ENCODE data around the gene POFUT2.

The POFUT2 gene

DNA sequence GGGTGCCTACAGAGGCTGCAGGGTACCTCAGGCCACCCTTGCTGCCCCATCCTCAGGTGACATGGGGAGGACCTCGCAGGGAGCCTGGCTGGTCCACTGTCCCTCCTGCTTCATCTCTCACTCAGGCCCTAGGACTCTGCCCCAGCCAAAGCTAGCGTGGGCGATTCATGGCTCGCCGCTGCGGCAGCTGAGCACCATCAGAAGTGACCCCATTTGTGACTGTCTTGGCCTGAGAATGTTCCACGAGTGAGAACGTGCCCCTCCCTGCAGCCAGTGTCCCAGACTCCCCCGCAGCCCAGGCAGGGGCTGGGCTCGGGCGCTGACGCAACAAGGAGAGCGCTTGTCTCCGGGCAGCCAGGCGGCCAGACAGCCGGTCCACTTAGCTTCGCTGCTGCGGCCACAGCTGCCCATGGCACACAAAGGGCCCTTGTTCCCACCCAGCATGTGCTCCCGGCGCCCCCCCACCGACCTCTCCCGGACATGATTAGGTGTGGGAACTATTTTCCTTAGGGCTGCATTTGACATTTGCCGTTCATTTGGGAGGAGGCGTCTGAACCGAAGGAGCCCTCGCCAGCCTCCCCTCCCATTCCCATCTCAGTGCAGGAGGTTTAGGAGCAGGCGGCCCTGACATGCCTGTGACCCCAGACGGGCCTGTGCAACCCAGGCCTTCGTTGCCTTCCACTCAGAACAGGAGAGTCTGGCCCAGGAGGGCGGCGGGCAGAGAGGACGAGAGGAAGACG is 19.3 kb upstream of the POFUT2 start:
- TF ChIP-seq EP300 (IDR thresholded peaks at IDR 0.05; ENCODE audit: borderline replicate concordance) (peak; percentile 86), CREB1 (IDR thresholded peaks at IDR 0.05; ENCODE audit: low read depth) (no peak), CEBPB (IDR thresholded peaks at IDR 0.05) (peak; percentile 77; the same call in 1 of the 2 replicates), NFIC (IDR thresholded peaks at IDR 0.05) (peak; percentile 34; the same call in 1 of the 2 replicates), EGR1 (IDR thresholded peaks at IDR 0.05) (peak; percentile 66; the same call in 1 of the 2 replicates), FOXM1 (IDR thresholded peaks at IDR 0.05; ENCODE audit: borderline replicate concordance, low read depth) (peak; percentile 51; the same call in 1 of the 2 replicates), RAD21 (IDR thresholded peaks at IDR 0.05; ENCODE audit: low read depth) (no peak), TAF1 (IDR thresholded peaks at IDR 0.05; ENCODE audit: low read depth) (no peak), TCF12 (IDR thresholded peaks at IDR 0.05; ENCODE audit: low read depth) (peak; percentile 95), YY1 (IDR thresholded peaks at IDR 0.05; ENCODE audit: low read depth) (0 out of 2 replicates have a peak, but pooled peaks have one; percentile 33)
- TF ChIP-seq, protein P1, sequence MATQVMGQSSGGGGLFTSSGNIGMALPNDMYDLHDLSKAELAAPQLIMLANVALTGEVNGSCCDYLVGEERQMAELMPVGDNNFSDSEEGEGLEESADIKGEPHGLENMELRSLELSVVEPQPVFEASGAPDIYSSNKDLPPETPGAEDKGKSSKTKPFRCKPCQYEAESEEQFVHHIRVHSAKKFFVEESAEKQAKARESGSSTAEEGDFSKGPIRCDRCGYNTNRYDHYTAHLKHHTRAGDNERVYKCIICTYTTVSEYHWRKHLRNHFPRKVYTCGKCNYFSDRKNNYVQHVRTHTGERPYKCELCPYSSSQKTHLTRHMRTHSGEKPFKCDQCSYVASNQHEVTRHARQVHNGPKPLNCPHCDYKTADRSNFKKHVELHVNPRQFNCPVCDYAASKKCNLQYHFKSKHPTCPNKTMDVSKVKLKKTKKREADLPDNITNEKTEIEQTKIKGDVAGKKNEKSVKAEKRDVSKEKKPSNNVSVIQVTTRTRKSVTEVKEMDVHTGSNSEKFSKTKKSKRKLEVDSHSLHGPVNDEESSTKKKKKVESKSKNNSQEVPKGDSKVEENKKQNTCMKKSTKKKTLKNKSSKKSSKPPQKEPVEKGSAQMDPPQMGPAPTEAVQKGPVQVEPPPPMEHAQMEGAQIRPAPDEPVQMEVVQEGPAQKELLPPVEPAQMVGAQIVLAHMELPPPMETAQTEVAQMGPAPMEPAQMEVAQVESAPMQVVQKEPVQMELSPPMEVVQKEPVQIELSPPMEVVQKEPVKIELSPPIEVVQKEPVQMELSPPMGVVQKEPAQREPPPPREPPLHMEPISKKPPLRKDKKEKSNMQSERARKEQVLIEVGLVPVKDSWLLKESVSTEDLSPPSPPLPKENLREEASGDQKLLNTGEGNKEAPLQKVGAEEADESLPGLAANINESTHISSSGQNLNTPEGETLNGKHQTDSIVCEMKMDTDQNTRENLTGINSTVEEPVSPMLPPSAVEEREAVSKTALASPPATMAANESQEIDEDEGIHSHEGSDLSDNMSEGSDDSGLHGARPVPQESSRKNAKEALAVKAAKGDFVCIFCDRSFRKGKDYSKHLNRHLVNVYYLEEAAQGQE (IDR thresholded peaks at IDR 0.05; ENCODE audit: low read depth), result no peak
- TF ChIP-seq, protein P2, sequence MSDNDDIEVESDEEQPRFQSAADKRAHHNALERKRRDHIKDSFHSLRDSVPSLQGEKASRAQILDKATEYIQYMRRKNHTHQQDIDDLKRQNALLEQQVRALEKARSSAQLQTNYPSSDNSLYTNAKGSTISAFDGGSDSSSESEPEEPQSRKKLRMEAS (IDR thresholded peaks at IDR 0.05), result peak; percentile 83

DNA sequence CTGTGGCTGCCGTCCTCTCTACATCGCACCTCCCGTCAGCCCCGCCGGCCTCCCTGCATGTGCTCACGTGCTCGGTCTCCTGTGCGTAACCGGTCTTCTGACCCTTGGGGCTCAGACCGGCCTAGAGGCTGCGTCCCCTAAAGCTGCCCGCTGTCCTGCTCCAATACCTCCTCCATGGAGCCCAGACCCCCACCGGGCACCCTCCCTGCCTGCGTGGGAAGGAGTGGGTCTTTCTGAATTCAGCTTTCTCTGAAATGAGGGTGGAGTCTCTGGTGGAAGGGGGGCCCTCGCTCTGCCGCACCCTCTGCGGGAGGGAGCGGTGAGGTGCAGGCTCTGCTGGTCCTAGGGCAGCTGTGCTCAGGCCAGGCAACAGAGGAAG is 18.7 kb upstream of the POFUT2 start:
- TF ChIP-seq CREB1 (IDR thresholded peaks at IDR 0.05; ENCODE audit: low read depth) (no peak), NFIC (IDR thresholded peaks at IDR 0.05) (no peak), RAD21 (IDR thresholded peaks at IDR 0.05; ENCODE audit: low read depth) (no peak), FOXM1 (IDR thresholded peaks at IDR 0.05; ENCODE audit: borderline replicate concordance, low read depth) (no peak)

DNA sequence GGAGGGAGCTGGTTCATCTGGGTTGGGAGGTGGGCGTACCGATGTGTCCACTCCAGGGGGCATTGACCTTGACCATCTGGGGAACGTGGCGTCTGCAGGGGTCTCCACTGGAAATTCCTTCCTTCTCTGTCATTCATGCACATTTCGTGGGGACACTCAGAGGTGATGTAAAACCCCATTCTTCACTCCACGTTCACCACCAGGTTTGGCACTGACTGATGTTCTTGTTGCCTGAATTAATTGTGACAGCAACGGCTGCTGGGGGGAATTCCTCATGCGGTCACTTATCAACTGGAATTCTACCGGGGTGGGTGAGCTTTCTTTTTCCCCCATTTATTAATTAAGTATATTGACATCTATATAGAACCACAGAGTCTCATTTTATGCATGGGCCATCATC is 18.1 kb upstream of the POFUT2 start:
- TF ChIP-seq NFIC (IDR thresholded peaks at IDR 0.05) (no peak), EGR1 (IDR thresholded peaks at IDR 0.05) (no peak), TAF1 (IDR thresholded peaks at IDR 0.05; ENCODE audit: low read depth) (no peak), YY1 (IDR thresholded peaks at IDR 0.05; ENCODE audit: low read depth) (no peak)

DNA sequence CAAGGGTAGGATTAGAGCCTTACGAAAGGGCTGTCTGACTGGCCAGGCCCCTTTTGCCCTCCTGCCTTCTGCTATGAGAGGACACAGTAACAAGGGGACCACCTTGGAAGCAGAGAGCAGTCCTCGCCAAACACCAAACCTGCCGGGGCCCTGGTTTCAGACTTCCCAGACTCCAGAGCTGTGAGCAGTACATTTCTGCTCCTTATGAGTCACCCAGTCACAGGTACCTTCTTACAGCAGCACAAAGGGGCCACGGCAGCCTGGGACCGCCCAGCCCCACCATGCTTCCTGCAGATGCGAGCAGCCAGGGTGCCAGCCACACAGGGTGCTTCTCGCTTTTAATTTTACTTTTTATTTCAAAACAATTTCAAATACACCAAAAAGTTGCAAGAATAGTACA is 17.2 kb upstream of the POFUT2 start:
- TF ChIP-seq CEBPB (IDR thresholded peaks at IDR 0.05), result no peak
- TF ChIP-seq, protein P1 (IDR thresholded peaks at IDR 0.05; ENCODE audit: low read depth), result no peak
- TF ChIP-seq EP300 (IDR thresholded peaks at IDR 0.05; ENCODE audit: borderline replicate concordance), result no peak
- no peak for TF ChIP-seq ZBTB7A (IDR thresholded peaks at IDR 0.05; ENCODE audit: low read depth)
- TF ChIP-seq, protein P2 (IDR thresholded peaks at IDR 0.05), result no peak
- TF ChIP-seq TCF12 (IDR thresholded peaks at IDR 0.05; ENCODE audit: low read depth), result no peak
- TF ChIP-seq, protein P3, sequence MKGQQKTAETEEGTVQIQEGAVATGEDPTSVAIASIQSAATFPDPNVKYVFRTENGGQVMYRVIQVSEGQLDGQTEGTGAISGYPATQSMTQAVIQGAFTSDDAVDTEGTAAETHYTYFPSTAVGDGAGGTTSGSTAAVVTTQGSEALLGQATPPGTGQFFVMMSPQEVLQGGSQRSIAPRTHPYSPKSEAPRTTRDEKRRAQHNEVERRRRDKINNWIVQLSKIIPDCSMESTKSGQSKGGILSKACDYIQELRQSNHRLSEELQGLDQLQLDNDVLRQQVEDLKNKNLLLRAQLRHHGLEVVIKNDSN (IDR thresholded peaks at IDR 0.05), result no peak
- TF ChIP-seq TEAD4 (IDR thresholded peaks at IDR 0.05), result no peak
- TF ChIP-seq YY1 (IDR thresholded peaks at IDR 0.05; ENCODE audit: low read depth), result no peak

DNA sequence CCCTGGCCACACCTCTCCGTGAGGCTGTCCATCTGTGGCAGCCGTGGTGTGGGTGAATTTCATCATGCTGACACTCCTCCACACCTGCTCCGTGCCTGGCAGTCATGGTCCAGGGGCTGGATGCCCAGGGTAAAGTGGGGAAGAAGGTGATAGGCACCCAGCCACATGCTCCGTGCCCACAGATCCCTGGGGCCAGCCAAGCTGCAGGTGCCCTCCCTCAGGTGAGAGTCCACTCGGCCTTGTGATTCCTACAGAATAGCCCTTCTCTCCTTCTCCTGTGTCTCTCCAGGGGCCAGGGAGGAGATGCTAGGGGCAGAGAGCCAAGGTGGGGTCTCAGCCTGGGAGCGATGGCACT is 16.8 kb upstream of the POFUT2 start:
- TF ChIP-seq TEAD4 (IDR thresholded peaks at IDR 0.05) (no peak), TCF12 (IDR thresholded peaks at IDR 0.05; ENCODE audit: low read depth) (no peak), CEBPB (IDR thresholded peaks at IDR 0.05) (no peak), RAD21 (IDR thresholded peaks at IDR 0.05; ENCODE audit: low read depth) (no peak), ZBTB7A (IDR thresholded peaks at IDR 0.05; ENCODE audit: low read depth) (no peak), YY1 (IDR thresholded peaks at IDR 0.05; ENCODE audit: low read depth) (no peak), EGR1 (IDR thresholded peaks at IDR 0.05) (no peak), EP300 (IDR thresholded peaks at IDR 0.05; ENCODE audit: borderline replicate concordance) (no peak), FOXM1 (IDR thresholded peaks at IDR 0.05; ENCODE audit: borderline replicate concordance, low read depth) (no peak)
- TF ChIP-seq, protein P1 (IDR thresholded peaks at IDR 0.05; ENCODE audit: low read depth), result no peak
- TF ChIP-seq, protein P3 (IDR thresholded peaks at IDR 0.05), result no peak
- TF ChIP-seq, protein P2 (IDR thresholded peaks at IDR 0.05), result no peak

Measured in Ishikawa (cell line).